HL-60 (cell line): ENCODE data around the gene PRRG2.

Source experiments
- POLR2AphosphoS5 ChIP-seq: IDR thresholded peaks from 2 replicates; pipeline ENCODE4 v1.6.1; 2012; ENCODE audit warnings: low read depth
- TF ChIP-seq, protein P1 (sequence below): IDR thresholded peaks from one replicate; pipeline ENCODE4 v1.5.1; 2011; ENCODE audit warnings: low read length, control low read depth, inconsistent platforms; ENCODE audit not compliant: insufficient read depth
- TF ChIP-seq, protein P2 (sequence below): IDR thresholded peaks from 2 replicates; pipeline ENCODE4 v1.6.1; 2012; ENCODE audit warnings: low read depth; ENCODE audit not compliant: insufficient replicate concordance

DNA sequence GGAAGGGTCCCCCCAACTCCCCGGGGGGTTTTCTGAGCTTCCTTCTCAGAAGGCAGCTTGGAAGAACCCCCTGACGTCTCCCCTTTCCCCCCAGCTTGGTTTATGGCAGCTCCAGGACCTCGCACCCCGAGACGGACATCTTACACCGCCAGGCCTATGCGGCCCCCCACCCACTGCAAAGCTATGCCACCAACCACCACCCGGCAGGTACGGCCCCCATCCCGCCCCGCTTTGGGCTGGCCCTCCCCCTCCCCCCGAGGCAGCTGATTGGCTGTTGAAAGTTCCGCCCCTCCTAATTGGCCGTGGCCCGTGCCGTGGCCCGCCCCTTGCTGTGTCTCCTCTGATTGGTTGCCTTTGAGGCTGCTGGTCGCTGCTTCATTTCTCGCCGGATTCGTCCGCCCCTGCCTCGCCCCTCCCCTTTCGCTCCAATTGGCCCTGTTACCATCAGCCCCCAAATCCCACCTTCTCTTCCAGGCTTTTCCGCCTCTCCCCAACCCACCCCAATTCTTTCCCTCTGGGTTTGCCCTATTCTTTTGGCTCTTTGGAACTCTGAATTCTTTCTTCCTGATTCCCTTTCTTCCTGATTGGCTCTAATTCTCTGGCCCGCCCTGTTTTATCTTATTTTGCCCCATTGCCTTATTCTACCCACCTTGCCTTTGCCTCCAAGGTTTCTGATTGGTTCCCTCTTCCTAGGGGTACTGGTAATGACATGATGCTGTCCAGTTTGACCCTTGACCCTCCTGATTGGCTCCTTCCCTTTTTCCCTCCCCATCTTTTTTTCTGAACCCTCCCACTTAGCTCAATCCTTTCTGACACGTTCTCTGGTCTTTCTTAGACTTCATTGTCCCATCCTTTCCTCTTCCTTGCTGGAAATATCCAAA is 12.4 kb downstream of the PRRG2 start:
- TF ChIP-seq, protein P1, sequence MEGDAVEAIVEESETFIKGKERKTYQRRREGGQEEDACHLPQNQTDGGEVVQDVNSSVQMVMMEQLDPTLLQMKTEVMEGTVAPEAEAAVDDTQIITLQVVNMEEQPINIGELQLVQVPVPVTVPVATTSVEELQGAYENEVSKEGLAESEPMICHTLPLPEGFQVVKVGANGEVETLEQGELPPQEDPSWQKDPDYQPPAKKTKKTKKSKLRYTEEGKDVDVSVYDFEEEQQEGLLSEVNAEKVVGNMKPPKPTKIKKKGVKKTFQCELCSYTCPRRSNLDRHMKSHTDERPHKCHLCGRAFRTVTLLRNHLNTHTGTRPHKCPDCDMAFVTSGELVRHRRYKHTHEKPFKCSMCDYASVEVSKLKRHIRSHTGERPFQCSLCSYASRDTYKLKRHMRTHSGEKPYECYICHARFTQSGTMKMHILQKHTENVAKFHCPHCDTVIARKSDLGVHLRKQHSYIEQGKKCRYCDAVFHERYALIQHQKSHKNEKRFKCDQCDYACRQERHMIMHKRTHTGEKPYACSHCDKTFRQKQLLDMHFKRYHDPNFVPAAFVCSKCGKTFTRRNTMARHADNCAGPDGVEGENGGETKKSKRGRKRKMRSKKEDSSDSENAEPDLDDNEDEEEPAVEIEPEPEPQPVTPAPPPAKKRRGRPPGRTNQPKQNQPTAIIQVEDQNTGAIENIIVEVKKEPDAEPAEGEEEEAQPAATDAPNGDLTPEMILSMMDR = no peak
- no peak for TF ChIP-seq POLR2AphosphoS5
- TF ChIP-seq, protein P2, sequence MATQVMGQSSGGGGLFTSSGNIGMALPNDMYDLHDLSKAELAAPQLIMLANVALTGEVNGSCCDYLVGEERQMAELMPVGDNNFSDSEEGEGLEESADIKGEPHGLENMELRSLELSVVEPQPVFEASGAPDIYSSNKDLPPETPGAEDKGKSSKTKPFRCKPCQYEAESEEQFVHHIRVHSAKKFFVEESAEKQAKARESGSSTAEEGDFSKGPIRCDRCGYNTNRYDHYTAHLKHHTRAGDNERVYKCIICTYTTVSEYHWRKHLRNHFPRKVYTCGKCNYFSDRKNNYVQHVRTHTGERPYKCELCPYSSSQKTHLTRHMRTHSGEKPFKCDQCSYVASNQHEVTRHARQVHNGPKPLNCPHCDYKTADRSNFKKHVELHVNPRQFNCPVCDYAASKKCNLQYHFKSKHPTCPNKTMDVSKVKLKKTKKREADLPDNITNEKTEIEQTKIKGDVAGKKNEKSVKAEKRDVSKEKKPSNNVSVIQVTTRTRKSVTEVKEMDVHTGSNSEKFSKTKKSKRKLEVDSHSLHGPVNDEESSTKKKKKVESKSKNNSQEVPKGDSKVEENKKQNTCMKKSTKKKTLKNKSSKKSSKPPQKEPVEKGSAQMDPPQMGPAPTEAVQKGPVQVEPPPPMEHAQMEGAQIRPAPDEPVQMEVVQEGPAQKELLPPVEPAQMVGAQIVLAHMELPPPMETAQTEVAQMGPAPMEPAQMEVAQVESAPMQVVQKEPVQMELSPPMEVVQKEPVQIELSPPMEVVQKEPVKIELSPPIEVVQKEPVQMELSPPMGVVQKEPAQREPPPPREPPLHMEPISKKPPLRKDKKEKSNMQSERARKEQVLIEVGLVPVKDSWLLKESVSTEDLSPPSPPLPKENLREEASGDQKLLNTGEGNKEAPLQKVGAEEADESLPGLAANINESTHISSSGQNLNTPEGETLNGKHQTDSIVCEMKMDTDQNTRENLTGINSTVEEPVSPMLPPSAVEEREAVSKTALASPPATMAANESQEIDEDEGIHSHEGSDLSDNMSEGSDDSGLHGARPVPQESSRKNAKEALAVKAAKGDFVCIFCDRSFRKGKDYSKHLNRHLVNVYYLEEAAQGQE = no peak
